ENCODE measurements around the gene PSMD1.

The PSMD1 gene

DNA sequence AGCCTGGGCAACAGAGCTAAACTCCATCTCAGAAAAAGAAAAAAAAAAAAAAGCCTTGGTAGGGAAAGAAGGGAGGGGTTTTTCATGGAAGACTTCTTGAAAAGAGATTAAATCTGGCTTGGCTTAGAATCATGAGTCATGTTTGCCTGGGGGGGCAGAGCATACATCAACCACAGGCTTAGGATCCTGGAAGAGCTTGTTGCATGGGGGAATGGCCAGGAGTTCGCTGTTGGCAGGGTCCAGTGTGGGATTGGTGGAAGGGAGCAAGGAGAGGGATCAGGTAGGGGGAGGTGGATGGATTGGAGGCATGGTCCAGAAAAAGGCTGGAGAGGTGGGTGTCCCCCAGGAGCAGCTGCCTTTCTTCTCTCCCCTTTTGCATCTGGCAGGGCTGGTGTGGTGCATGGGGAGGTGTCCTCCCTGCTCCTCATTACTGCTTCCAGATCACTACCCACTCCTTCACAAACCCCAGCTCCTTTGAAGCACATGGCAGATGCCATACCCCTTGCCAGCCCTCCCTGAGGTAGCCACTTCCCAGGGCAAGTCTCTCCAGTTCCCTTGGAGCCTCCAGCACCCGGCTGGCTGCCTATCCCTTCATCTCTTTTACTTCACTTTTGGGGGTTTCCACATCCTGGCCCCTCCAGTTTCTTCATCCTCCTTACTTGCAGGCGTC, 144.3 kb downstream of the PSMD1 start:
- H3K27ac ChIP-seq (ENCODE audit: low read depth, low read length): no peak overlapping the region
- H3K4me3 ChIP-seq (ENCODE audit: low read length): no peak overlapping the region
- no peak overlapping the region for H3K9ac ChIP-seq (ENCODE audit: low read depth, low read length)
- H3K9me3 ChIP-seq (ENCODE audit: insufficient read depth, low read depth, low read length): peaks cover 8% of the 10 kb centered on the region
- WGBS: 82% methylated on average over 3 of the region's 3 CpGs
- no peaks in the 10 kb centered on the region for H3K27me3 ChIP-seq (ENCODE audit: insufficient read depth, low read length)
- H3K4me1 ChIP-seq (ENCODE audit: insufficient read depth, low read length): no peaks in the 10 kb centered on the region; the same call in 1 of the 2 replicates
- peaks cover 21% of the 10 kb centered on the region for H3K36me3 ChIP-seq (ENCODE audit: insufficient read depth, low read length)

DNA sequence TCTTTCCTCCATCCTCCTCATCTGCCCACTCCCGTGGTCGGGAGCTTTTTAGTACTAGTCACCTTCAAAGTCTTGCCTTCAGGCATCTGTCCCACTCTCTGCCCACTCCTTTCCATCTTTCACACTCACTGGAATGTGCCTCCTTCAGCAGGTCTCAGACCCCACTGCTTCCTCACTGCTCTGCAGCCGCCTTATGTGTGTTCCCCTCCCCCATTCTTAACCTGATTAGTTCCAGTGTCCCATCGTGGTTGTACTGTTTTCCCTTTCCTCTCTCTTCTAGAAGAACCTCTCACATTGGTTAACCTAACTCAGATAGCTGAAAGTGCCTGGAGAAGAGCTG, 144.8 kb downstream of the PSMD1 start:
- WGBS: 78% methylated on average over 4 of the region's 4 CpGs
- H3K27me3 ChIP-seq (ENCODE audit: insufficient read depth, low read length): no peaks in the 10 kb centered on the region
- no peaks in the 10 kb centered on the region; the same call in 1 of the 2 replicates for H3K4me1 ChIP-seq (ENCODE audit: insufficient read depth, low read length)
- H3K4me3 ChIP-seq (ENCODE audit: low read length): no peak overlapping the region
- no peak overlapping the region for H3K27ac ChIP-seq (ENCODE audit: low read depth, low read length)
- no peak overlapping the region for H3K9ac ChIP-seq (ENCODE audit: low read depth, low read length)
- H3K9me3 ChIP-seq (ENCODE audit: insufficient read depth, low read depth, low read length): peaks cover 8% of the 10 kb centered on the region
- peaks cover 26% of the 10 kb centered on the region for H3K36me3 ChIP-seq (ENCODE audit: insufficient read depth, low read length)

DNA sequence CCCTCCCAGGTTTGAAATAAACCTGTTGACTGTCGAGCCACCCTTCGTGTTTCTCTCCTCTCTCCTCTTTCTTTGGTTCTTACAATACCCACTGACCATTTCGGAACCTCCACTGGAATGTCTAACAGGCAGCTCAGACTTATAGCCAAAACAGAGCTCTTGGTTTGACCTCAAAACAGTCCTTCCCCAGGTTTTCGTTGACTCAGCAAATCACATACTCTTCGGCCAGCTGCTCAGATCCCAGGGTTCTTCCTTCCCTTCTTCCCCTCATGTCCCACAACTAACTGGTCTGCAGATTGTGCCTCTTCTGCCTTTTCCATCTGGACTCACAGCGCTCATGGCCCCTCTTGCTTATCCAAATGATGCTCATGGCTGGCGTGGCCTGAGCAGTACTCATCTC, 146.4 kb downstream of the PSMD1 start:
- no peak overlapping the region for H3K27ac ChIP-seq (ENCODE audit: low read depth, low read length)
- peaks cover 8% of the 10 kb centered on the region for H3K9me3 ChIP-seq (ENCODE audit: insufficient read depth, low read depth, low read length)
- no peak overlapping the region for H3K4me3 ChIP-seq (ENCODE audit: low read length)
- no peak overlapping the region for H3K9ac ChIP-seq (ENCODE audit: low read depth, low read length)
- H3K4me1 ChIP-seq (ENCODE audit: insufficient read depth, low read length): no peaks in the 10 kb centered on the region
- 94% methylated on average over 7 of the region's 7 CpGs for WGBS
- H3K36me3 ChIP-seq (ENCODE audit: insufficient read depth, low read length): peaks cover 34% of the 10 kb centered on the region
- H3K27me3 ChIP-seq (ENCODE audit: insufficient read depth, low read length): no peaks in the 10 kb centered on the region

DNA sequence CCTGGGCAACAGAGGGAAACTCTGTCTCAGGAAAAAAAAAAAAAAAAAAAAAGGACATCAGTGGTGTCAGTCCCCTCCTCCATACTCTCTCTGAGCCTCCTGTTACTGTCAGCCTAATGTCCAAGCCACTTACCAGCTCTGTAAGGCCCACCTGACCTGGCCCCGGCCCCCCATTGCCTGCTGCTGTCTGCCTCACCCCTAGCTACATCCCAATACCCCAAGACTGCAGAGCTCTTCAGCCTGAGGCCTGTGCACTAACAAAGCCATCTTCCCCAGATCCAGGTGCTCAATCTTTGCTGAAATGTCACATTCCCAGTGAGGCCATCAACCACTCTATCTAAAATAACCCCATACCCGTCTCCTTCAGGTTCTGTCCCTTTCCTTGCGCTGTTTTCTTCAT, 147.5 kb downstream of the PSMD1 start:
- Histone ChIP-seq H3K9ac (ENCODE audit: low read depth, low read length) (no peak overlapping the region), H3K27me3 (ENCODE audit: insufficient read depth, low read length) (no peaks in the 10 kb centered on the region), H3K36me3 (ENCODE audit: insufficient read depth, low read length) (peaks cover 44% of the 10 kb centered on the region), H3K4me1 (ENCODE audit: insufficient read depth, low read length) (no peaks in the 10 kb centered on the region), H3K9me3 (ENCODE audit: insufficient read depth, low read depth, low read length) (peaks cover 8% of the 10 kb centered on the region), H3K27ac (ENCODE audit: low read depth, low read length) (no peak overlapping the region), H3K4me3 (ENCODE audit: low read length) (no peak overlapping the region)
- 91% methylated on average over 3 of the region's 3 CpGs for WGBS

DNA sequence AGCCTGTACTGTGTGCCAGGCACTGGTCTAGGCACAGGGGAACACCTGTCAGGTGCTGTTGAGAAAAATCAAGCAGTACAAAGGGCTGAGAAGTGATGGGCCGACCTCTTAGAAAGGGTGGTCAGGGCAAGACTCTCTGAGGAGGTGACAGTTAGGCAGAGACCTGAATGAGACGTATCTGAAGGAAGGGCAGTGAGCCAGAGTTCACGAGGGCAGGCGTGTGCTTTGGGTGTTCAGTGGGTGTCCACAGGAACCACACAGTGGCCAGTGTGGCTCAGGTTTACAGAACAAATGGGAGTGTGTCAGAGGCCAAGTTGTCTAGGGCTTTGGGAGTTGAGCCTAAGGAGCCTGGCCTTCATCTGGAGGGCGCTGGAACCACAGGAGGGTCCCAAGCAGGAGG, 147.9 kb downstream of the PSMD1 start:
- Histone ChIP-seq H3K9ac (ENCODE audit: low read depth, low read length) (no peak overlapping the region), H3K27me3 (ENCODE audit: insufficient read depth, low read length) (no peaks in the 10 kb centered on the region), H3K27ac (ENCODE audit: low read depth, low read length) (no peak overlapping the region), H3K4me1 (ENCODE audit: insufficient read depth, low read length) (no peaks in the 10 kb centered on the region), H3K9me3 (ENCODE audit: insufficient read depth, low read depth, low read length) (peaks cover 8% of the 10 kb centered on the region), H3K4me3 (ENCODE audit: low read length) (no peak overlapping the region), H3K36me3 (ENCODE audit: insufficient read depth, low read length) (peaks cover 48% of the 10 kb centered on the region)
- WGBS: 93% methylated on average over 5 of the region's 5 CpGs

DNA sequence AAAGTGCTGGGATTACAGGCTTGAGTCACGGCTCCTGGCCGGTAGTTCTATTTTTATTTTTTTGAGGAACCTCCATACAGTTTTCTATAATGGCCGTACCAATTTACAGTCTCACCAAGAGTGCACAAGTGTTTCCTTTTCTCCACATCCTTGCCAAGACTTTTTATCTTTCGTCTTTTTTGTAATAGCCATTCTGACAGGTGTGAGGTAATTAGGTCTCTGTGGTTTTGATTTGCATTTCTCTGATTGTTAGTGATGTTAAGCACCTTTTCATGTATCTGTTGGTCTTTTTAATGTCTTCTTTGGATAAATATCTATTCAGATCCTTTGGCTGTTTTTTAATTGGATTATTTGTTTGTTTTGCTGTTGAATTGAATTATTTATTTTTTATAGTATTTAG, 151.1 kb downstream of the PSMD1 start:
- WGBS: 86% methylated on average over 4 of the region's 4 CpGs
- H3K4me1 ChIP-seq (ENCODE audit: insufficient read depth, low read length): no peaks in the 10 kb centered on the region
- no peak overlapping the region for H3K27ac ChIP-seq (ENCODE audit: low read depth, low read length)
- no peak overlapping the region for H3K9ac ChIP-seq (ENCODE audit: low read depth, low read length)
- peaks cover 4% of the 10 kb centered on the region for H3K9me3 ChIP-seq (ENCODE audit: insufficient read depth, low read depth, low read length)
- no peak overlapping the region for H3K4me3 ChIP-seq (ENCODE audit: low read length)
- H3K27me3 ChIP-seq (ENCODE audit: insufficient read depth, low read length): no peaks in the 10 kb centered on the region
- peaks cover 73% of the 10 kb centered on the region for H3K36me3 ChIP-seq (ENCODE audit: insufficient read depth, low read length)

- 94% methylated on average over 3 of the region's 3 CpGs for WGBS
These were observed 154.1 kb downstream of the PSMD1 start for GRCh38 chr2:231210782-231211181.

DNA sequence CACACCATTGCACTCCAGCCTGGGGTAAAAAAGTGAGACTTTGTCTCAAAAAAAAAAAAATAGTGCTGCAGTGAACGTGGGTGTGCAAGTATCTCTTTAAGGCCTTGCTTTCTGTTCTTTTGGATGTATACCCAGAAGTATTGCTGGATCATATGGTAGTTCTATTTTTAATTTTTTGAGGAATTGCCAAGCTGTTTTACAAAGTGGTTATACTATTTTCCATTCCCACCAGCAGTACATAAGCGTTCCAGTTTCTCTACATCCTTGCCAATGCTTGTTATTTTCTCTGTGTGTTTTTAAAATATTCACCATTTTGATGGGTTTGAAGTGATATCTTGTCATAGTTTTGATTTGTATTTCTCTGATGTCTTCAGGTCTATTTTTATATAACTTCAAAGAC, 154.8 kb downstream of the PSMD1 start:
- peaks cover 79% of the 10 kb centered on the region for H3K36me3 ChIP-seq (ENCODE audit: insufficient read depth, low read length)
- no peak overlapping the region for H3K27ac ChIP-seq (ENCODE audit: low read depth, low read length)
- H3K4me1 ChIP-seq (ENCODE audit: insufficient read depth, low read length): no peaks in the 10 kb centered on the region
- 94% methylated on average over 2 of the region's 2 CpGs for WGBS
- no peaks in the 10 kb centered on the region for H3K27me3 ChIP-seq (ENCODE audit: insufficient read depth, low read length)
- H3K9me3 ChIP-seq (ENCODE audit: insufficient read depth, low read depth, low read length): no peaks in the 10 kb centered on the region
- no peak overlapping the region for H3K9ac ChIP-seq (ENCODE audit: low read depth, low read length)
- H3K4me3 ChIP-seq (ENCODE audit: low read length): no peak overlapping the region

More at GRCh38 chr2:231210782-231211181, 154.1 kb downstream of the PSMD1 start:
- Histone ChIP-seq H3K27ac (ENCODE audit: low read depth, low read length) (no peak overlapping the region), H3K4me3 (ENCODE audit: low read length) (no peak overlapping the region), H3K9ac (ENCODE audit: low read depth, low read length) (no peak overlapping the region), H3K27me3 (ENCODE audit: insufficient read depth, low read length) (no peaks in the 10 kb centered on the region), H3K9me3 (ENCODE audit: insufficient read depth, low read depth, low read length) (no peaks in the 10 kb centered on the region), H3K36me3 (ENCODE audit: insufficient read depth, low read length) (peaks cover 79% of the 10 kb centered on the region), H3K4me1 (ENCODE audit: insufficient read depth, low read length) (no peaks in the 10 kb centered on the region)

DNA sequence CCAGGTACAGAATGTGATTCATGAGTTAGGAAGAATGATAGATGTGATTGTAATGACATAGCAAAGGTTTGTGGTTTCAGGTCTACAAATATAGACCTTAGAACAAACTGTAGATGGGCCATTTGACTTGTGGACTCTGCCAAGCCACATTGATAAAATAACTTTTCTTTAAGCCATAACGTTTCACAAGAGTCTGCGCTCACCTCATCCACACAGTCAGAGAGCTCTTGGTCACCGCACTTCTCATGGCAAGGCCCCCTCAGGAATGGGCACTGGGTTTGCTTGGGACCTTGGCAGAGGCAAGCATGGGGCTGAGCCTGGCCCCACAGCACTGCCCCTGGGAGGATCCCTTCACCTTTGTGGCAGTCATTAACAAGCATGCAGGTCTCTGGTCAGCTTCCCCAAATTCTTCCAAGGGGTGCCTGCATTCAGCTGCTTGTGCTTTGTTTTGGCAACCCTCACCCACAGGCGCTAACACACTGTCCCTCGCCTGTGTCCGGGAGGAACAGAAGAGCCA, 155.7 kb downstream of the PSMD1 start:
- Histone ChIP-seq H3K9ac (ENCODE audit: low read depth, low read length) (no peak overlapping the region), H3K4me3 (ENCODE audit: low read length) (no peak overlapping the region), H3K27ac (ENCODE audit: low read depth, low read length) (no peak overlapping the region), H3K4me1 (ENCODE audit: insufficient read depth, low read length) (no peaks in the 10 kb centered on the region), H3K9me3 (ENCODE audit: insufficient read depth, low read depth, low read length) (no peaks in the 10 kb centered on the region), H3K27me3 (ENCODE audit: insufficient read depth, low read length) (no peaks in the 10 kb centered on the region), H3K36me3 (ENCODE audit: insufficient read depth, low read length) (peaks cover 82% of the 10 kb centered on the region)
- WGBS: 95% methylated on average over 6 of the region's 6 CpGs

DNA sequence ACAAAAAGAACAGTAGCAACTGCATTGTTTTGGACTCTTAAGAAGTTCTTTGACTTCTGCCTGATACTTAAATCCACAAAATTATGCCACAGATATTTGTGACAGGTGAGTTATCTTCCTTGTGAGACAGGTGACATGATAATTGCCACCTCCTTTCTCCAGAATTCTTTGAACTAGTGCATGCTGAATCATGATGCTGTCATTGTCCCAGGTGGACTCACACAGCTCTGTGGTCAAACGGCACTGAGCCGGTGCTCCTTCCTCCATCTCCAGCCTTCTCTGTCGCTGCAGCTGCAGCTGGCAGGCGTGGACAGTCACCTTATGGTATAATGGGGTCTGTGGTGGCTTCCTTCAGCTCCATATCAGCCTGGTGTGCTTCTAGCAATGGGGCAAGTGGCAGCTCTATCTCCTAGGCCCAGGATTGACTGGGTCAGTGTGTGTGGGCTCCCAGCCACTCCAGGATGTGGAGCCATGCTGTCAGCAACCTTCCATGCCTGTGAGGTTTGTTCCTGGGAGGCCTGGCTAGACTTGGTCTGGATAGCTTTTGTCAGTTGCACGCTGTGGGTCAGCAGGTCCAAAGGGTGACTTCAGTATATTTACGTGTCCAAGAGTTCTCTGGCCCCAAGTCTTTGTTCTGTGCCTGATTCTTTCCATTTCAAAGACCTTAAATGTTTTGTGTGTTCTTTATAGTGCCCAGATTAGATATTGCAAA, 157.4 kb downstream of the PSMD1 start:
- H3K4me1 ChIP-seq (ENCODE audit: insufficient read depth, low read length): no peaks in the 10 kb centered on the region
- H3K27me3 ChIP-seq (ENCODE audit: insufficient read depth, low read length): no peaks in the 10 kb centered on the region
- 94% methylated on average over 6 of the region's 6 CpGs for WGBS
- H3K36me3 ChIP-seq (ENCODE audit: insufficient read depth, low read length): peaks cover 84% of the 10 kb centered on the region
- H3K27ac ChIP-seq (ENCODE audit: low read depth, low read length): no peak overlapping the region
- H3K9ac ChIP-seq (ENCODE audit: low read depth, low read length): no peak overlapping the region
- no peak overlapping the region for H3K4me3 ChIP-seq (ENCODE audit: low read length)
- no peaks in the 10 kb centered on the region for H3K9me3 ChIP-seq (ENCODE audit: insufficient read depth, low read depth, low read length)

DNA sequence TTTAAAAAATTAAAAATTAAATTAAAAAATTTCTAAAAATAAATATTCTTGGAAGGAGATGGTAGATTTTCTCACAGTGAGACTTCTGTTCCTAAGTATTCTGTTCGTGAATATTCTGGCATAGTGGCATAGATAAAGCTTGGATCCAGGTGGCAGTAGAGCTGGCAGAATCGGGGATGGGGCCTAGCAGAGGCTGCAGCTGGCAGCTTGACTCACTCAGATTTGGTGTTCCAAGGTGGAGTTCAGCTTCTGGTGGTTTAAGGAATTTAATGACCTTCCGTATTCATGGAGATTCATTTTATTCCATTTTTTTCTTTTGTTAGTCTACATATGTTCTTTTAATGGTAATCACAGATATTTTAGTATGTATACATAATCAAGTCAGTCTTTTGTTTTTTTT, 161.7 kb downstream of the PSMD1 start:
- H3K4me1 ChIP-seq (ENCODE audit: insufficient read depth, low read length): no peaks in the 10 kb centered on the region
- H3K27me3 ChIP-seq (ENCODE audit: insufficient read depth, low read length): no peaks in the 10 kb centered on the region
- no peak overlapping the region for H3K9ac ChIP-seq (ENCODE audit: low read depth, low read length)
- WGBS: 93% methylated on average over 2 of the region's 3 CpGs
- no peak overlapping the region for H3K27ac ChIP-seq (ENCODE audit: low read depth, low read length)
- no peak overlapping the region for H3K4me3 ChIP-seq (ENCODE audit: low read length)
- H3K36me3 ChIP-seq (ENCODE audit: insufficient read depth, low read length): peaks cover 88% of the 10 kb centered on the region
- H3K9me3 ChIP-seq (ENCODE audit: insufficient read depth, low read depth, low read length): no peaks in the 10 kb centered on the region

Measured in HUES64 (cell line).